Astrocyte of the cerebellum (primary cell): Measurements from ENCODE around the gene ANO3.

Experiments used
- DNase-seq: peaks from one replicate; pipeline ENCODE4 v3.0.0-alpha.2; 2011; ENCODE audit warnings: low read depth
- H3K4me3 ChIP-seq: 2 replicates; pipeline ENCODE4 v1.5.1; 2011; ENCODE audit warnings: mild to moderate bottlenecking, low read depth, low read length, moderate library complexity
- in situ Hi-C: cut with HindIII; loops from 2 replicates; pipeline ENCODE4 v1.10.0; 2017; ENCODE audit warnings: low sequenced_read_pairs
- TF ChIP-seq, protein P1 (sequence below): IDR thresholded peaks from 2 replicates; pipeline ENCODE4 v1.5.1; 2012; ENCODE audit warnings: low read length, low read depth, moderate library complexity, mild to moderate bottlenecking; ENCODE audit errors: missing control alignments

ANO3 gene

DNA sequence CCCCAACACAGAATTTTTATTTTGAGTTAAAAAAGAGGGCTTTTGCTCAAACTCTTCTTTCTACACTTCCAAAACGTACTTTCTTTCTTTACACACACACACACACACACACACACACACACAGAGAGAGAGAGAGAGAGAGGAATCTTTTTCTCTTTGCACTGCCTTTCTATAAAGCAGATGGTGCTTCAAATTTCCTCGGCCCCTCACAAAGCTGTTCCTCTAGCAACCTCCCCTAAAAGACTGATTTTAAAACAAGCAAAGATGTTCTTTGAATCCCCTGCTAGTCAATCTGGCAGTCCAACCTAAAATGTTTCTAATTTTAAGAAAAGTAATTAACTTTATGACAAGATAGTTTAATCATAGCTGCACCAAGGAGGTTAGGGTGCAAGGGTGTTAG, 2.7 kb upstream of the ANO3 start:
- no peak overlapping the region for H3K4me3 ChIP-seq
- TF ChIP-seq, protein P1, sequence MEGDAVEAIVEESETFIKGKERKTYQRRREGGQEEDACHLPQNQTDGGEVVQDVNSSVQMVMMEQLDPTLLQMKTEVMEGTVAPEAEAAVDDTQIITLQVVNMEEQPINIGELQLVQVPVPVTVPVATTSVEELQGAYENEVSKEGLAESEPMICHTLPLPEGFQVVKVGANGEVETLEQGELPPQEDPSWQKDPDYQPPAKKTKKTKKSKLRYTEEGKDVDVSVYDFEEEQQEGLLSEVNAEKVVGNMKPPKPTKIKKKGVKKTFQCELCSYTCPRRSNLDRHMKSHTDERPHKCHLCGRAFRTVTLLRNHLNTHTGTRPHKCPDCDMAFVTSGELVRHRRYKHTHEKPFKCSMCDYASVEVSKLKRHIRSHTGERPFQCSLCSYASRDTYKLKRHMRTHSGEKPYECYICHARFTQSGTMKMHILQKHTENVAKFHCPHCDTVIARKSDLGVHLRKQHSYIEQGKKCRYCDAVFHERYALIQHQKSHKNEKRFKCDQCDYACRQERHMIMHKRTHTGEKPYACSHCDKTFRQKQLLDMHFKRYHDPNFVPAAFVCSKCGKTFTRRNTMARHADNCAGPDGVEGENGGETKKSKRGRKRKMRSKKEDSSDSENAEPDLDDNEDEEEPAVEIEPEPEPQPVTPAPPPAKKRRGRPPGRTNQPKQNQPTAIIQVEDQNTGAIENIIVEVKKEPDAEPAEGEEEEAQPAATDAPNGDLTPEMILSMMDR = no peak
- in situ Hi-C loops = no loop called here
- DNase-seq = no peak

DNA sequence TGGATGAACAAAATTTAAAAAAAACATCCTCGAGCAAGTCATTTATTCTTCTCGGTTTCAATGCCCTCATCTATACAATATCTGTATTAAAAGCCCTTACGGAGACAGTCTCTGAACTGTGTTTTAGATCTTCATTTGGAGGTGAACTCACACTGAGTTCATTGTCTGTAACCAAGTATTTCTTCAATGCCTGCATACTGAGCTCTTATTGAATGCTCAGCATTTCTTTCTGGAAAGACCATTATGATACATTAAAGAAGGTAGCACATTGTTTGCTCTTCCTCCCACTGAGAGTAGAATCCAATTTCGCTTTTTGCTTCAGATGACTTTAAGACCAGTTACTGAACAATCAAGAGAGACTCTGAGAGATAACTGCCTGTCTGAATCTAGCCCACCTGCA, 1.7 kb upstream of the ANO3 start:
- TF ChIP-seq, protein P1 = no peak

DNA sequence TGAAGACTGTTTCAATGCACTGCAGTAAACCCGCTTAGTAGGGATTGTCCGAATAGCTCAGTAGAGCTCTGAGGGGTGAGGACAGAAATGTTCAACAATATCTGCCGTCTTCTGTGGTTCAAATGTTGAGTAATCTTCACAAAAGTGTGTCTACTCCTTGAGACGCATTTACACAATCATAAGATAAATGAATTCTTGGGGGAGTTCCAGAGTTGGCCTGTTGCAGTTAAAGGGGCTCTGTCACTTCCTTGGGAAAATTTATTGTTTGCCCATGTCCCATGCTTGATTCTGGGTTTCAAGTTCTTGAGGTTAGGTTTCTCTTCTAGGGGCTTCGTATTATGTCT, 614 bp downstream of the ANO3 start:
- no peak for DNase-seq
- in situ Hi-C loops = no loop called here
- no peak overlapping the region for H3K4me3 ChIP-seq
- TF ChIP-seq, protein P1 = no peak

More for the DNA sequence above, 1.7 kb upstream of the ANO3 start:
- no peak overlapping the region for H3K4me3 ChIP-seq
- in situ Hi-C loops = no loop called here
- DNase-seq = no peak

DNA sequence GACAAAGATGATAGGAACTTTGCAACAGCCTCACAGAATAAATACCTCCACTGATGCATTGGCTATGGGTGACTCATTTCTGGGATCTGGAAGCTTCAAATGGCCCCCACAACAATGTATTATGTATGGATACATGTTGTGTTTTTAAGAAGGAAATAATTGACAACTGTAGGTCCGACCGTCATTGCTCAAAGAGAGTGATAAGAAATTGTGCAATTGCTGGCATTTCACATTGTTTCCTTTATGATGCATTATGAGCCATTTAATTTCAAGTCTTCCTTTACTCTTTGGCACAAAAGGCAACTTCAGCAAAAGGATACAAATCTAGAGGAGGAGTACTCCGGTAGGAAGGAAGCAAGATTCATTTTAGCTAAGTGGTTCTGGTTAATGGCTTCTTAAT, 2.0 kb downstream of the ANO3 start:
- in situ Hi-C loops = no loop called here
- TF ChIP-seq, protein P1 = no peak
- no peak overlapping the region for H3K4me3 ChIP-seq
- no peak for DNase-seq

DNA sequence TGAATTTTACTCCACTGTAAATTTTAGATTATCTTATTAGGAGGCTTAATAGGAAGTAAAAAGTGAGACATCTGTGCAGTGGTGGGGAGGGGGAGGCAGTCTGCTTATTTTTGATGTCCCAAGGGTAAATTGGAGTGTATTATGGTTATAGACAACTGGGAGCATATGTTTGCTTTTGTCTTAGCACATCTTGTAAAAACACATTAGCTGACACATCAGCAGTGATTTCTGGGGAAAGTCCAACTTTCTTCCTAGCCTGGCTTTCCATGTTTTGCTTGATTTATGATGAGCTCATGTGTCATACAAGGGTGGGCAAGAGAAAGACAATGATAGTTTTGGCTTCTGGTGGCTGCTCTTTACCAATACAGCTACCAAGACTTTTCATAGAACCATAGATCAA, 4.0 kb downstream of the ANO3 start:
- H3K4me3 ChIP-seq = no peak overlapping the region
- in situ Hi-C loops = no loop called here
- TF ChIP-seq, protein P1 = no peak
- no peak for DNase-seq

DNA sequence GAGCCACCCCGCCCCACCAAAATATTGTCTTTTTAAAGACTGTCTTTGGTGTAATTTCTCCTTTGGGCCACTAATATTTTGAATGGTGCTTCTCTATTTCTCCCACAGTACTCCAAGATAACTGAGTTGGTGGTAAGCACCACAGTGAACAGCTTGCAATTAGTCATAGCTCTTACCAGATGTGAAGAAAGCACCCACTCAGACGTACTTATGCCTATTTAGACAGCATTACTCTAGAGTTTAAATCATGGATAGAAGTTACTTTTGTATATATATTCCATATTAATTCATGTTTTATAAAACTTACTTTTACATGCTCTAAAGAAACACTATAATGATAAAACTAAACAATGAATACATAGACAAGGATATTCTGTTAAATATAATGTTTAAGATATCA, 12.7 kb downstream of the ANO3 start:
- in situ Hi-C loops = no loop called here
- TF ChIP-seq, protein P1 = no peak

DNA sequence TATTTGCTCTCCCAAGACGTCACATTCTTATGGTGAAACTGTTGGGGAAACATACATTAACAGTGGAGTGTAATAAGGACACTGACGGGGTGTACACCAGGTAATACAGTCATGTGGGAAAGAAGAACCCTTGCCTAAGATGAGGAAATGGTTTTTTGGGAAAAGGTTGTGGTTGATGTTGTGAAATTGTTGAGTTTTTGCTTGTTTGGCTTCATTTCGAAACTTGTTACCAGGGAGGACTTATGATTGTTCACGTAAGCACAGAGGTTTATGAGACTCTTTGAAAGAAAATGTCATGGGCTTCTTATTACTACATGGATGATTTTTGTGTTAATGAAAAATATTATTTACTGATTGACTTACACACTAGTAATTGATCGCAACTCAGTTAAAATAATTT, 16.8 kb downstream of the ANO3 start:
- DNase-seq = no peak
- no peak overlapping the region for H3K4me3 ChIP-seq
- in situ Hi-C loops = no loop called here
- TF ChIP-seq, protein P1 = no peak

More for the DNA sequence above, 12.7 kb downstream of the ANO3 start:
- no peak for DNase-seq
- H3K4me3 ChIP-seq = no peak overlapping the region
